Esophagus squamous epithelium (tissue), 5 donors: Measurements from ENCODE around the gene VAMP3. TPM values are rescaled to one million over a fixed set of nuclear protein-coding genes. Genes with fewer than 3 reads are reported as not detected.

Experiments used
- DNase-seq: peaks from one replicate; lab custom pipeline; 2025; lab: John Stamatoyannopoulos, UW
- H3K27ac ChIP-seq, 4 donors: fragments of 200-600 bp; sonication (generic); one replicate each; pipeline ENCODE4 v1.5.1; 2016 to 2019; ENCODE audit warnings: mild to moderate bottlenecking in 1 of 4
- H3K27me3 ChIP-seq, 4 donors: fragments of 200-600 bp; sonication (generic); 1 replicate in 3 of 4; 2 replicates in 1 of 4; pipeline versions ENCODE4 v1.5.1 to v1.6.0; 2017 to 2021; ENCODE audit warnings: antibody characterized with exemption in 1 of 4
- H3K36me3 ChIP-seq, 3 donors: fragments of 200-600 bp; sonication (generic); one replicate each; pipeline ENCODE4 v1.5.1; 2016 to 2019
- H3K4me1 ChIP-seq, 3 donors: fragments of 200-600 bp; sonication (generic); one replicate each; pipeline ENCODE4 v1.5.1; 2017 to 2019
- H3K4me3 ChIP-seq, 4 donors: fragments of 200-600 bp; sonication (generic); 1 replicate in 3 of 4; 2 replicates in 1 of 4; pipeline ENCODE4 v1.5.1; 2016 to 2019; ENCODE audit warnings: mild to moderate bottlenecking in 2 of 4, moderate library complexity in 1 of 4
- H3K9me3 ChIP-seq, 3 donors: fragments of 200-600 bp; sonication (generic); one replicate each; pipeline ENCODE4 v1.5.1; 2016 to 2019
- POLR2A ChIP-seq, 4 donors: fragments of 450-650 bp; IDR thresholded peaks; one replicate each; pipeline ENCODE4 v1.6.1; 2017; ENCODE audit warnings: antibody characterized with exemption in 4 of 4, mild to moderate bottlenecking in 4 of 4, moderate library complexity in 3 of 4
- WGBS, 2 donors: methylation state at CpG; one replicate each; pipeline ENCODE4 v1.1.5; 2018; 5-methylcytosine and 5-hydroxymethylcytosine counted together
- intact Hi-C: fragments of 100-400 bp; cut with DNase I; formaldehyde crosslinking; loops from one replicate; pipeline ENCODE4 v1.15.0; 2022
- total RNA-seq, 4 donors: library from RNA; depleted of rRNA; stranded (reverse); fragments of >200 nt; gene quantifications; one replicate each; pipeline ENCODE4 v1.1.0, GENCODE V29; 2016
- TF ChIP-seq, protein P1 (sequence below), 6 experiments: fragments of 450-650 bp in 4 of 6; fragments of 200-600 bp in 2 of 6; sonication (generic) in 2 of 6; IDR thresholded peaks; one replicate each; pipeline ENCODE4 v1.5.1; 2016 to 2019; ENCODE audit warnings: antibody characterized with exemption in 6 of 6, mild to moderate bottlenecking in 4 of 6, moderate library complexity in 4 of 6
- donor health status: DM: yes; HTN: yes; CAD: no.

VAMP3 gene
- total RNA-seq, 4 donors from 2014 or later = 55.8 to 94.6 (median 75.4) TPM

GRCh38 chr1:7751174-7751573 lies 19.9 kb upstream of the VAMP3 start:
- TF ChIP-seq POLR2A (IDR thresholded peaks at IDR 0.05) = no peak
- TF ChIP-seq, protein P1, sequence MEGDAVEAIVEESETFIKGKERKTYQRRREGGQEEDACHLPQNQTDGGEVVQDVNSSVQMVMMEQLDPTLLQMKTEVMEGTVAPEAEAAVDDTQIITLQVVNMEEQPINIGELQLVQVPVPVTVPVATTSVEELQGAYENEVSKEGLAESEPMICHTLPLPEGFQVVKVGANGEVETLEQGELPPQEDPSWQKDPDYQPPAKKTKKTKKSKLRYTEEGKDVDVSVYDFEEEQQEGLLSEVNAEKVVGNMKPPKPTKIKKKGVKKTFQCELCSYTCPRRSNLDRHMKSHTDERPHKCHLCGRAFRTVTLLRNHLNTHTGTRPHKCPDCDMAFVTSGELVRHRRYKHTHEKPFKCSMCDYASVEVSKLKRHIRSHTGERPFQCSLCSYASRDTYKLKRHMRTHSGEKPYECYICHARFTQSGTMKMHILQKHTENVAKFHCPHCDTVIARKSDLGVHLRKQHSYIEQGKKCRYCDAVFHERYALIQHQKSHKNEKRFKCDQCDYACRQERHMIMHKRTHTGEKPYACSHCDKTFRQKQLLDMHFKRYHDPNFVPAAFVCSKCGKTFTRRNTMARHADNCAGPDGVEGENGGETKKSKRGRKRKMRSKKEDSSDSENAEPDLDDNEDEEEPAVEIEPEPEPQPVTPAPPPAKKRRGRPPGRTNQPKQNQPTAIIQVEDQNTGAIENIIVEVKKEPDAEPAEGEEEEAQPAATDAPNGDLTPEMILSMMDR (IDR thresholded peaks at IDR 0.05) = no peak
- no peaks in the 10 kb centered on the region for H3K36me3 ChIP-seq
- no peak for DNase-seq
- H3K27ac ChIP-seq = no peak overlapping the region
- no peaks in the 10 kb centered on the region for H3K27me3 ChIP-seq
- H3K9me3 ChIP-seq = no peaks in the 10 kb centered on the region
- intact Hi-C loops = no loop called here
- no peak overlapping the region for H3K4me3 ChIP-seq
- 87 to 91% methylated on average over 11 of the region's 11 CpGs for WGBS, 2 donors
- peaks cover 0 to 18% (median 3%) of the 10 kb centered on the region in 3 donors for H3K4me1 ChIP-seq

GRCh38 chr1:7752512-7753417 lies 18.3 kb upstream of the VAMP3 start:
- 22 to 23% methylated on average over 18 of the region's 18 CpGs for WGBS, 2 donors
- H3K27ac ChIP-seq = peak overlapping the region in 2 of 4 donors; percentile 29 to 53
- H3K4me3 ChIP-seq = peak overlapping the region in 3 of 4 donors; percentile 36 to 56 (median 37)
- H3K36me3 ChIP-seq = no peaks in the 10 kb centered on the region
- intact Hi-C loops = loop anchor here (2.0 kb wide), 1 partner anchor 86 kb away; no protein-coding TSS in a partner anchor
- H3K9me3 ChIP-seq = no peaks in the 10 kb centered on the region
- no peak for TF ChIP-seq POLR2A (IDR thresholded peaks at IDR 0.05)
- TF ChIP-seq, protein P1 (IDR thresholded peaks at IDR 0.05) = peak; percentile 62 to 88 (median 84)
- no peaks in the 10 kb centered on the region for H3K27me3 ChIP-seq
- H3K4me1 ChIP-seq = peaks cover 0 to 14% (median 3%) of the 10 kb centered on the region in 3 donors
- DNase-seq = no peak

- H3K27ac ChIP-seq = no peak overlapping the region
- intact Hi-C loops = loop anchor here (2.0 kb wide), 1 partner anchor 87 kb away; no protein-coding TSS in a partner anchor
- no peak for TF ChIP-seq POLR2A (IDR thresholded peaks at IDR 0.05)
- TF ChIP-seq, protein P1 (IDR thresholded peaks at IDR 0.05) = no peak
- H3K4me3 ChIP-seq = no peak overlapping the region
- no peaks in the 10 kb centered on the region for H3K27me3 ChIP-seq
- DNase-seq = no peak
- no peaks in the 10 kb centered on the region for H3K36me3 ChIP-seq
- WGBS, 2 donors = 58 to 73% methylated on average over 3 of the region's 3 CpGs
- peaks cover 0 to 14% (median 3%) of the 10 kb centered on the region in 3 donors for H3K4me1 ChIP-seq
- H3K9me3 ChIP-seq = no peaks in the 10 kb centered on the region
These were observed 17.5 kb upstream of the VAMP3 start for GRCh38 chr1:7753641-7754040.

- intact Hi-C loops = no loop called here
- H3K9me3 ChIP-seq = no peaks in the 10 kb centered on the region
- H3K4me1 ChIP-seq = peaks cover 0 to 14% (median 3%) of the 10 kb centered on the region in 3 donors
- no peaks in the 10 kb centered on the region for H3K36me3 ChIP-seq
- no peak overlapping the region for H3K4me3 ChIP-seq
- TF ChIP-seq, protein P1 (IDR thresholded peaks at IDR 0.05) = no peak
- no peak for TF ChIP-seq POLR2A (IDR thresholded peaks at IDR 0.05)
- 66 to 72% methylated on average over 3 of the region's 3 CpGs for WGBS, 2 donors
- no peaks in the 10 kb centered on the region for H3K27me3 ChIP-seq
- DNase-seq = no peak
- H3K27ac ChIP-seq = no peak overlapping the region
These were observed 16.9 kb upstream of the VAMP3 start for GRCh38 chr1:7754234-7754633.

- Histone ChIP-seq H3K36me3 (no peaks in the 10 kb centered on the region), H3K27ac (no peak overlapping the region), H3K27me3 (no peaks in the 10 kb centered on the region), H3K9me3 (no peaks in the 10 kb centered on the region), H3K4me3 (no peak overlapping the region), H3K4me1 (peaks cover 0 to 14% (median 3%) of the 10 kb centered on the region in 3 donors)
- no peak for TF ChIP-seq POLR2A (IDR thresholded peaks at IDR 0.05)
- TF ChIP-seq, protein P1 (IDR thresholded peaks at IDR 0.05) = no peak
- no peak for DNase-seq
- WGBS, 2 donors = 86 to 96% methylated on average over 1 of the region's 1 CpG
- intact Hi-C loops = no loop called here
These were observed 15.6 kb upstream of the VAMP3 start for GRCh38 chr1:7755448-7755847.
